Measurements from ENCODE around the gene PCMTD2. TPM values are rescaled to one million over a fixed set of nuclear protein-coding genes. Genes with fewer than 3 reads are reported as not detected.

PCMTD2 gene
- total RNA-seq, 1 experiment from 2014 or later, result 52.0 TPM

- H3K27ac Mint-ChIP-seq, result 0 out of 7 replicates have a peak overlapping the region, but pooled peaks of 1 of the 3 experiments have one; percentile 29
- no peak overlapping the region for H3K14ac ChIP-seq (ENCODE audit: insufficient read depth, low read length)
- H3K4me2 ChIP-seq (ENCODE audit: insufficient read depth, insufficient read length, low read length), result no peak overlapping the region
- H3K9me3 ChIP-seq (ENCODE audit: control insufficient read depth, low read depth, low read length), result no peaks in the 10 kb centered on the region
- H2AK5ac ChIP-seq (ENCODE audit: insufficient read length, low read length), result no peak overlapping the region
- H3K79me2 ChIP-seq (ENCODE audit: insufficient read depth, low read length), result peaks cover 5% of the 10 kb centered on the region; the same call in 1 of the 2 replicates
- peaks cover 32 to 35% of the 10 kb centered on the region in 2 experiments for H3K4me1 Mint-ChIP-seq
- H2BK12ac ChIP-seq (ENCODE audit: insufficient read length, low read depth, low read length), result no peak overlapping the region
- peaks cover 8% of the 10 kb centered on the region for H3K27me3 Mint-ChIP-seq (ENCODE audit: low read depth)
- no peaks in the 10 kb centered on the region for H4K20me1 ChIP-seq (ENCODE audit: control insufficient read depth, insufficient read depth, insufficient read length)
- no peak overlapping the region for H2BK5ac ChIP-seq (ENCODE audit: insufficient read length, low read length)
- no peaks in the 10 kb centered on the region for H3K9me3 Mint-ChIP-seq
- TF ChIP-seq CTCF (conservative IDR thresholded peaks at IDR 0.05), result no peak
- H4K8ac ChIP-seq (replicated peaks; ENCODE audit: insufficient read length, low read depth, low read length), result no peak overlapping the region
- WGBS (ENCODE audit: extremely low coverage, insufficient read length, low lambda C conversion rate), result no CpG with 5 or more reads among the region's 13 CpGs
- H4K5ac ChIP-seq (ENCODE audit: insufficient read length, low read depth, low read length), result no peak overlapping the region
- no peaks in the 10 kb centered on the region for H3K4me1 ChIP-seq (ENCODE audit: insufficient read depth, low read length)
- H3K9ac ChIP-seq (ENCODE audit: extremely low read depth, insufficient read length, low read length), result no peak overlapping the region
- peaks cover 3% of the 10 kb centered on the region for H3K79me1 ChIP-seq (ENCODE audit: insufficient read depth, low read depth, low read length, poor library complexity, severe bottlenecking)
- H3K27ac ChIP-seq (ENCODE audit: insufficient read length, low read depth, low read length), result no peak overlapping the region
- H3K56ac ChIP-seq (ENCODE audit: insufficient read length, low read depth, low read length), result no peak overlapping the region
- H3K27me3 ChIP-seq (ENCODE audit: insufficient read depth, low read length), result no peaks in the 10 kb centered on the region; the same call in 1 of the 2 replicates
- no peak overlapping the region for H3K4ac ChIP-seq (ENCODE audit: low read depth, low read length)
- H3K23ac ChIP-seq (ENCODE audit: insufficient read length, low read depth, low read length), result no peak overlapping the region
- H2AFZ ChIP-seq (ENCODE audit: low read length), result no peak overlapping the region
- no peak overlapping the region for H2BK15ac ChIP-seq (ENCODE audit: low read depth, low read length)
- H3K18ac ChIP-seq (ENCODE audit: insufficient read length, low read depth, low read length), result no peak overlapping the region
- H2BK20ac ChIP-seq (ENCODE audit: low read depth, low read length, poor library complexity, severe bottlenecking), result no peak overlapping the region
- no peak for DNase-seq
- no peak overlapping the region for H2BK120ac ChIP-seq (ENCODE audit: low read depth, low read length, poor library complexity, severe bottlenecking)
- H4K91ac ChIP-seq (ENCODE audit: insufficient read length, low read depth, low read length), result no peak overlapping the region
- H3K36me3 Mint-ChIP-seq (ENCODE audit: insufficient read depth in 1 of 3, low read depth in 3 of 3), result peaks cover 0 to 11% (median 0%) of the 10 kb centered on the region in 3 experiments; a peak in 3 of 7 replicates
- no peak overlapping the region for H3T11ph ChIP-seq (ENCODE audit: low read length)
- H3K23me2 ChIP-seq (ENCODE audit: insufficient read length, low read depth, low read length, poor library complexity, severe bottlenecking), result peaks cover 12% of the 10 kb centered on the region
- peak overlapping the region; percentile 89 to 96 for H3K4me3 Mint-ChIP-seq
These were observed 1.7 kb downstream of the PCMTD2 start for GRCh38 chr20:64257107-64257757.
